Aorta (tissue), 5 donors: ENCODE data around the gene WIPF3. TPM values are rescaled to one million over a fixed set of nuclear protein-coding genes. Genes with fewer than 3 reads are reported as not detected.
"Not testable (repeated sequence)": the region's sequence is repeated elsewhere in the genome, so short reads cannot be mapped to it uniquely, and the experiment has no call there.

Experiments
- ATAC-seq: fragments of 200-7000 bp; cut with Tn5 transposase; one replicate; pipeline ENCODE4 v1.9.1; 2022; ENCODE audit warnings: moderate library complexity; ENCODE audit not compliant: low FRiP score
- DNase-seq, 2 donors: peaks; one replicate each; pipeline ENCODE4 v3.0.0-alpha.2; 2020
- H3K27ac ChIP-seq, 2 donors: one replicate each; pipeline ENCODE4 v1.5.1; 2013; ENCODE audit warnings: low read length in 2 of 2, mild to moderate bottlenecking in 2 of 2, moderate library complexity in 2 of 2, control low read depth in 1 of 2, inconsistent platforms in 1 of 2, low read depth in 1 of 2
- H3K27me3 ChIP-seq, 2 donors: one replicate each; pipeline ENCODE4 v1.6.1; 2013; ENCODE audit warnings: control low read depth in 1 of 2, low read length in 1 of 2, mild to moderate bottlenecking in 1 of 2, moderate library complexity in 1 of 2; ENCODE audit not compliant: insufficient read depth in 2 of 2, control insufficient read depth in 1 of 2
- H3K36me3 ChIP-seq, 2 donors: one replicate each; pipeline ENCODE4 v1.6.1; 2013; ENCODE audit warnings: control low read depth in 1 of 2, low read length in 1 of 2, mild to moderate bottlenecking in 1 of 2; ENCODE audit not compliant: insufficient read depth in 2 of 2, control insufficient read depth in 1 of 2
- H3K4me1 ChIP-seq, 2 donors: one replicate each; pipeline ENCODE4 v1.6.1; 2013; ENCODE audit warnings: low read length in 2 of 2, control low read depth in 1 of 2, mild to moderate bottlenecking in 1 of 2, moderate library complexity in 1 of 2; ENCODE audit not compliant: insufficient read depth in 2 of 2, control insufficient read depth in 1 of 2
- H3K4me3 ChIP-seq, 2 donors: one replicate each; pipeline ENCODE4 v1.5.1; 2013; ENCODE audit warnings: low read length in 2 of 2, control low read depth in 1 of 2, mild to moderate bottlenecking in 1 of 2
- H3K9me3 ChIP-seq: one replicate; pipeline ENCODE4 v1.6.1; 2013; ENCODE audit warnings: mild to moderate bottlenecking, low read length; ENCODE audit not compliant: control insufficient read depth
- WGBS, 2 donors: extraction: QIAGEN DNeasy Blood & Tissue Kit; methylation state at CpG; one replicate each; pipeline ENCODE4 v1.1.7; 2013; 5-methylcytosine and 5-hydroxymethylcytosine counted together
- intact Hi-C, 2 donors: fragments of 100-400 bp; cut with DNase I; formaldehyde crosslinking; loops; one replicate each; pipeline versions ENCODE4 v1.14.2 to v1.15.0; 2022
- polyA plus RNA-seq, 2 donors: library from polyadenylated mRNA; stranded (reverse); fragments of 200-250 nt; gene quantifications; one replicate each; pipeline ENCODE4 v1.2.3, GENCODE V29; 2013
- total RNA-seq, 2 donors: library from RNA; stranded (reverse); fragmentation: NEBNext Ultra II Directional; extraction: Animal tissue kit (Norgen Biotek cat#: 25700); gene quantifications; one replicate each; pipeline ENCODE4 v1.2.1, GENCODE V29; 2021
- donor health status: healthy with polysubstance abuse.
- donor health status: Bipolar disorder and iron deficiency.
- donor health status: DM: no; HTN: no; CAD: no.
- donor health status: DM: no; HTN: no; CAD: no.
- donor health status: DM: yes; HTN: yes; CAD: no.

WIPF3 gene
- total and polyA plus RNA-seq, 4 donors, result 2.1 to 4.3 (median 2.9) TPM

DNA sequence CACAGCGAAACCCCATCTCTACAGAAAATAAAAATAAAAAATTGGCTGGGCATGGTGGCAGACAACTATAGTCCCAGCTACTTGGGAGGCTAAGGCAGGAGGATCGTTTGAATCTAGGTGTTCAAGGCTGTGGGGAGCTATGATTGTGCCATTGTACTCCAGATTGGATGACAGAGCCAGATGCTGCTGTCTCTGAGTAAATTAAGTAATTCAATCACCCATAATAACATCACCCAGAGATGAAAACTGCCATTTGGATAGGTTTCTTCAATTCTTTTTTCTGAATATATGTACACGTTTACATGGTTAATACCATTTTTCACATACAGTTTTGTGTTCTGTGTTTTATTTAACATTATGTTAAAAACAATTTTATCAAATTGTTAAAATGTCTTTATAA, 79.3 kb downstream of the WIPF3 start:
- no peak for ATAC-seq
- H3K27ac ChIP-seq, result no peak overlapping the region
- WGBS, 2 donors, result 95% methylated on average over 3 of the region's 3 CpGs
- intact Hi-C loops, result no loop called here
- no peaks in the 10 kb centered on the region for H3K9me3 ChIP-seq
- H3K27me3 ChIP-seq, result no peaks in the 10 kb centered on the region
- H3K36me3 ChIP-seq, result no peaks in the 10 kb centered on the region
- DNase-seq, result no peak
- H3K4me1 ChIP-seq, result no peaks in the 10 kb centered on the region
- no peak overlapping the region for H3K4me3 ChIP-seq

DNA sequence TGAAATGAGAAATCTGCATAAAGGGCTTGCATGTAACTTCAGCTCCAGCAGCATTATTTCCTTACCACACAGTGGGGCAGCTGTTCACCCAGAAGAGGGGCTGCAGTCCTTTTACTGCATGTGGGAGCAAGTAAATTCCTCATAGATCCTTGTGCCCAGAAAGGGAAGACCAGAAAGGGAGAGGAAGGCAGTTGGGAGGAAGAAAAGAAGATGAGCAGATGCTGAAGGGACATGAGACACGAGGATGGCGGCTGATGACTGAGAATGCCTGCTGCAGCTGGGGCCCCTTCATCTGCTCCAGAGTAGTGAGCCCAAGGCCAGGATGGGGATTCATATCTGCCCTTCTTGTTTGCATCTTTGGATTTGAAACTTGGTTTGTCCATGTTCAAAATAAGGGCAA, 80.5 kb downstream of the WIPF3 start:
- intact Hi-C loops, result no loop called here
- Histone ChIP-seq H3K27me3 (no peaks in the 10 kb centered on the region), H3K36me3 (no peaks in the 10 kb centered on the region), H3K27ac (no peak overlapping the region), H3K9me3 (no peaks in the 10 kb centered on the region), H3K4me1 (no peaks in the 10 kb centered on the region), H3K4me3 (no peak overlapping the region)
- 97 to 99% methylated on average over 2 of the region's 2 CpGs for WGBS, 2 donors
- DNase-seq (no peak), ATAC-seq (no peak)

DNA sequence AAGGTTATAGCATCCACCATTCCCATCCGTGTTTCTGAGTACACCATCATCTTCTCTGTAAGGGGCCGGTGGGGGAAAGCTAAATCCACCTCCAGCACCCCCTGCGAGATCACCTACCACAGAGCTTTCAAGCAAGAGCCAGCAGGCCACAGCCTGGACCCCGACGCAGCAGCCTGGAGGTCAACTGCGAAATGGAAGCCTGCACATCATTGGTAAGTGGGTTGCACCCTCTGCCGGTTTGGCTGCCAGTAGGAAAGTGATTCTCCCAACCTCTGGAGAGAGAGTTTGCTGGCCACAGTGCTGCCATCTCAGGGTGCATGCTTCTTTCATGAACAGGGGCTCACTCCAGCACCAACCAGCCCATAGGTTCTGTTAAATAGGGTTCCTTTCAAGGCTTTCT, 81.7 kb downstream of the WIPF3 start:
- WGBS, 2 donors, result 83 to 94% methylated on average over 7 of the region's 7 CpGs
- H3K36me3 ChIP-seq, result no peaks in the 10 kb centered on the region
- no peaks in the 10 kb centered on the region for H3K9me3 ChIP-seq
- no peaks in the 10 kb centered on the region for H3K4me1 ChIP-seq
- intact Hi-C loops, result no loop called here
- no peak overlapping the region for H3K27ac ChIP-seq
- H3K4me3 ChIP-seq, result no peak overlapping the region
- no peaks in the 10 kb centered on the region for H3K27me3 ChIP-seq
- ATAC-seq, result no peak
- DNase-seq, result no peak

DNA sequence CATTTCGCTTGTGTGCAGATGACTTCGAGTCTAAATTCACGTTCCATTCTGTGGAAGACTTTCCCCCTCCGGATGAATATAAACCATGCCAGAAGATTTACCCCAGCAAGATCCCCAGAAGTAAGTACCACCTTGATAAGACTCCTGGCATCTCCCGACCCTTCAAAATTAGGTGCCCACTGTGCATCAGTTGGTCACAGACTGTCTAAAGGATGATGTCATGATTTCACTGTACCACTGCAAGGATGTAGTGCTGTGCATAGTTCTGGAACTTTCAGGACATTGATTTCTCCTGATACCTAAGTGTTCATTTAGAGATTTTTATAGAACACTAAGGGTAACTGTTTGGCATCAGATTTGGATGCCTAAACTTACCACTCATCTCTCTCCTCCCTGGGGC, 83.0 kb downstream of the WIPF3 start:
- no peaks in the 10 kb centered on the region for H3K27me3 ChIP-seq
- no peak overlapping the region for H3K4me3 ChIP-seq
- 92 to 94% methylated on average over 5 of the region's 5 CpGs for WGBS, 2 donors

DNA sequence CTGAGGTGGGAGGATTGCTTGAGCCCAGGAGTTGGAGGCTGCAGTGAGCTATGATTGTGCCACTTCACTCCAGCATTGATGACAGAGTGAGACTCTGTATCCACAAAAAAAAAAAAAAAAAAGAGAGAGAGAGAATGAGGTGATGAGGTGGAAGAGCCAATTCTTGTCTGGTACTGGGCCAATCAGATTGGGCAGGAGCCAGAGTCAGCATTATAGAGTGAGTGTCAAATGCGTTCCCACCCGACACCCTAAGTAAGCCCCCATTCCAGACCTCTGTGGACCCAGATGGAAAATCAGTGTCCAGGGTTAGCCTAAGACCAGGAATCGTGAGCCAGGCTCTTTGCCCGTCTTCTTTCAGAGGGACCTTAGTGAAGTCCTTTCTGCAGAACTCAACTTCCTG, 83.9 kb downstream of the WIPF3 start:
- Histone ChIP-seq H3K36me3 (no peaks in the 10 kb centered on the region), H3K27me3 (no peaks in the 10 kb centered on the region), H3K9me3 (no peaks in the 10 kb centered on the region), H3K27ac (no peak overlapping the region), H3K4me3 (no peak overlapping the region), H3K4me1 (no peaks in the 10 kb centered on the region)
- 84 to 85% methylated on average over 4 of the region's 4 CpGs for WGBS, 2 donors
- ATAC-seq (no peak), DNase-seq (no peak)
- intact Hi-C loops, result no loop called here

More for the DNA sequence above, 83.0 kb downstream of the WIPF3 start:
- intact Hi-C loops, result no loop called here
- no peak for ATAC-seq
- Histone ChIP-seq H3K36me3 (no peaks in the 10 kb centered on the region), H3K9me3 (no peaks in the 10 kb centered on the region), H3K27ac (no peak overlapping the region), H3K4me1 (no peaks in the 10 kb centered on the region)
- DNase-seq, result no peak

DNA sequence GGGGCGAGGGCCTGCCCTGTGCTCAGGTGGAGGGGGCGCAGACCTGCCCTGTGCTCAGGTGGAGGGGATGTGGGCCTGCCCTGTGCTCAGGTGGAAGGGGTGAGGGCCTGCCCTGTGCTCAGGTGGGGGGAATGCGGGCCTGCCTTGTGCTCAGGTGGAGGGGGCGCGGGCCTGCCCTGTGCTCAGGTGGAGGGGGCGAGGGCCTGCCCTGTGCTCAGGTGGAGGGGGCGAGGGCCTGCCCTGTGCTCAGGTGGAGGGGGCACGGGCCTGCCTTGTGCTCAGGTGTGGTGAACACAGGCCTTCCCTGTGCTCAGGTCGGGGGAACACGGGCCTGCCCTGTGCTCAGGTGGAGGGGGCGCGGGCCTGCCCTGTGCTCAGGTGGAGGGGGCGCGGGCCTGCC, 84.5 kb downstream of the WIPF3 start:
- ATAC-seq, intact Hi-C loops, H3K4me3 ChIP-seq, H3K27ac ChIP-seq, H3K27me3 ChIP-seq, H3K4me1 ChIP-seq, H3K9me3 ChIP-seq, DNase-seq, H3K36me3 ChIP-seq: not testable (repeated sequence)
- 77 to 94% methylated on average over 11 to 14 of the region's 14 CpGs for WGBS, 2 donors

DNA sequence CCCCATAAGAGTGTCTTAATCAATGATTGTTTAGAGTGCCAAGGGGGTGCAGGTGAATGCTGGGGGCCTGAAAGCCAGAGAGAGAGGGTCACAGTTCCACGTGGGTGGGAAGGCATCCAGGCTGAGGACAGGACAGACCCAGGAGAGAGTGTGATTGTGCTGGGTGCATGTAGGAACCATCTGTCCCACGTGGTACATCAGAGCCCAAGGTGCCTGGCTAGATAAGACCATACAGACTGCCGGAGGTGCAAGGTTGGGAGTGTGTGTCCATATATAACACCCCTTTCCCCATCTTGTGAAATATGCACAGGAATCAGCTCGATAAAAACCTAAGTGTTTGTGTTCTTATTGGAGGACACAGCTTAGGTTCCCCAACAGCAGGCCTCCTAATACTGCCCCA, 85.5 kb downstream of the WIPF3 start:
- H3K36me3 ChIP-seq, result no peaks in the 10 kb centered on the region
- no peak overlapping the region for H3K27ac ChIP-seq
- ATAC-seq (no peak), DNase-seq (no peak)
- intact Hi-C loops, result no loop called here
- no peaks in the 10 kb centered on the region for H3K4me1 ChIP-seq
- no peak overlapping the region for H3K4me3 ChIP-seq
- WGBS, 2 donors, result 76 to 88% methylated on average over 4 of the region's 4 CpGs
- no peaks in the 10 kb centered on the region for H3K9me3 ChIP-seq
- no peaks in the 10 kb centered on the region for H3K27me3 ChIP-seq

DNA sequence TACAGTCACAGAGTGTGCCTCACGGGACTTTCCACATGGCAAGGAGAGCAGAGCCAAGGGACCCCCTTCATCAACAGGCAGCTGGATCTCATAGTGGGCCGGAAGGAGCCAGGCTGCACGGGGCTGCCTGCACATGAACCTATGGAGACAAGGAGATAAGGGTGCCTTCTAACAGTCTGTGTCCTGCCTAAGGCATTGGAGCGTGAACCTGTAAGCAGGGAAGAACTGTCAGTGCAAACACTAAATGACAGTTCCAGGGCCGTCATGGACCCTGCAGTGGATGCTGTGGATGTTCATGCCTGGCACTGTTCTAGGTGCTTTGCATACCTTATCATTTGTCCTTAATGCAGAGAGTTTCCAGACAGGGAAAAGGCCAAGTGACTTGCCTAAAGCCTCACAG, 85.9 kb downstream of the WIPF3 start:
- H3K27ac ChIP-seq, result no peak overlapping the region
- no peaks in the 10 kb centered on the region for H3K9me3 ChIP-seq
- 93% methylated on average over 5 of the region's 5 CpGs for WGBS, 2 donors
- no peak overlapping the region for H3K4me3 ChIP-seq
- DNase-seq, result no peak
- H3K36me3 ChIP-seq, result no peaks in the 10 kb centered on the region
- no peak for ATAC-seq
- intact Hi-C loops, result no loop called here
- no peaks in the 10 kb centered on the region for H3K27me3 ChIP-seq
- no peaks in the 10 kb centered on the region for H3K4me1 ChIP-seq

DNA sequence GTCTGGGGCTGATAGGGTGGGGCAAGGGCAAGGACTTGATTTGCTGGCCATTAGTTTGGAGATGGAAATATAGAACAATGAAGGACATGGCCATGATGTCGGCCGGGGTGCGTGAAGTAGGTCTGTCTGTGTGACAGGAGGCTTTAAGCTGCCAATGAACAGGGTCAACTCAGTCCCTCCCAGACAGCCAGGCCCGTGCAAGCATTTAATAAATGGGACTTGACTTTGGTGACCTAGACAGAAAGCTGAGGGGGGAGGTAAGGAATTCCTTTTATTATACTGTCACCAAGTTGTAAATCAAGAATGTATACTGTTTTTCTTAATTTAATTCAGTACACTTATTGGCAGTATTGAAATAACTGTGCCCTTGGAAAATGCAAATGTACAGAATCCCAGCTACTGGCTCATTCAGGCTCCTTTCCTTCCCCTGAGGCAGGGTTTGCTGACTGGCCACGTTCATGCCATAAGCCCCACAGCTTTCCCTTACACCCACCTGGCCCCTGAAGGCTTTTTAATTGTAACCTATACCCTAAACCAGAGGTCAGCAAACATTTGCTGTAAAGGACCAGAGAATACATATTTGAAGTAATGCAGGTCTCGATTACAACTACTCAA, 87.2 kb downstream of the WIPF3 start:
- Histone ChIP-seq H3K27me3 (no peaks in the 10 kb centered on the region), H3K27ac (no peak overlapping the region), H3K9me3 (no peaks in the 10 kb centered on the region), H3K4me1 (no peaks in the 10 kb centered on the region), H3K36me3 (no peaks in the 10 kb centered on the region), H3K4me3 (no peak overlapping the region)
- intact Hi-C loops, result no loop called here
- DNase-seq, result no peak
- WGBS, 2 donors, result 83 to 84% methylated on average over 6 of the region's 6 CpGs
- no peak for ATAC-seq
